LHCN-M2 (cell line): ENCODE results near the gene DDX31. TPM values are rescaled to one million over a fixed set of nuclear protein-coding genes. Genes with fewer than 3 reads are reported as not detected.
A peak's percentile ranks its signal among the peaks of the same experiment; 100 is the strongest.
"Not testable (repeated sequence)": the region's sequence is repeated elsewhere in the genome, so short reads cannot be mapped to it uniquely, and the experiment has no call there.

Source experiments
- DNase-seq: peaks from one replicate; pipeline ENCODE4 v3.0.0-alpha.2; 2012; ENCODE audit warnings: low read depth
- total RNA-seq: library from RNA; depleted of rRNA; stranded (reverse); fragments of >200 nt; gene quantifications from 2 replicates; pipeline ENCODE4 v1.2.3, GENCODE V29; 2014

Gene DDX31
- total RNA-seq, 1 experiment from 2014 or later = 21.0 TPM

DNA sequence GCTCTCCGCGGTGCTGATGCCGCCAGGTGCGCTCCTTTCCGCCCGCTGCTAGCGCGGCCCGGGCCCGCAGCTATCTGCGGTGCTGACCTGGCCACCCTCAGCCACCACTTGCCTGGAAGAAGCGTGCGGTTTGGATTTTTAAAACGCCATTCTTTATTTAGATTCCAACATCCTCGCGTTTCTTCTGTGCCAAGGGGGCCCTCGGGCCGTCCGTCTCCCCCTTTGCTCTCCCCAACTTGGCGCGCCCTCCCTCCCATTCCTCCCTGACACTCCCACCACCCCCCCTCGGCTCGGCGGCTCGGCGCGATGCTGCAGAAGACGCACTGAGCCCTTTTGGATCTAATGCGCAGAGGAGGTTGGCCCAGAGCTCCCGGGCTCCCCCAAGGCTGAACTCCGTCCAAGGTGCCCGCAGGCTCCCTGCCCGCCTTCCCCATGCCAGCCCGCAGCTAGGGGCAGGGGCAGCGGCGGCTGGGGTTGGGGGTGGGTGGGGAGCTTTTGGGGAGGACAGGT, 87.5 kb downstream of the DDX31 start, which contains the start of gene BARHL1:
BARHL1 (plus strand) TSS at position 331 of the 510 bp plus-strand sequence. CDS start 192 bp downstream, outside the sequence.
- no peak for DNase-seq

DNA sequence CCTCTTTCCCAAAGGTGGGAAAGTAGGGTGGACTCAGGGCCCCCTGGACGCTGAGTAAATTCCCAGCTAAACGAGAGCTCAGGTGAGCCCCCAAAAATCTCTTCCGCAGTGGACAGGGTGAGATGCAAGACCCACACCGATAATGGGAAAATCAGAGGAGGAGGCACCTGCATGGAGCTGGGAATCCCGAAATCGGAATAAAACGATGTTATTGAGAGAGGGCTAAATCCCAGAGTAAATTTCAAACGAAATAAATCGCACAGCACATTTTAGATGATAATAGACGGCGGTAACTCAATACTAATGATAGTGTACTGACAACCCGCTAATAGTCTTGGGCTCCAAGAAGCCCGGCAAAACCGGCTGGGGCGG, 90.4 kb downstream of the DDX31 start:
- DNase-seq = no peak

DNA sequence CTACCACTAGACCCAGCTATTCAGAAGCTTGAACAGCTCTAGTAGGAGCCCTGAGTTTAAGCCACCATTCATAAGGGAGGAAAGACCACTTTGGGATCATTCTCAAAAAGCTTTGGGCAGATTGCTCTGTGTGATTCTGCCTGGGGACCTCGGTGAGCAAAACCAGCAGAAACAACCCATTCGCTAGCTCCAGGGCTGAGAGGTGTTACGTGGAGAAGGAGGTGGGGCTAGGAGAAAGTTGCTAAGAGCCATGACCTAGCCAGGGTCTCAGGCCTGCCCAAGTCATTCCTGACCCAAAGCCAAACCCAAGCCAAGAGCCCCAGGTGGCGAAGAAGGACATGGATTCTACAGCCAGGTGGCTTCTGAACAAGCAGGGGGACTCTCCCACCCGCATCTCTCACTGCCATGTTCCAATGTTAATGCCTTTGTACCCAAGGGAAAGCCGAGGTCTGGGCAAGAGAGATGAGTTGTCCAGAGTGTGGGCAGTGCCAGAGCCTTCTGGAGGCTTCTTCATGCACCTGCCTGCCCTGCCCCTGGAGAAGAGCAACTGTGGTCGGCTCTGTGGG, 91.3 kb downstream of the DDX31 start:
- DNase-seq = no peak

DNA sequence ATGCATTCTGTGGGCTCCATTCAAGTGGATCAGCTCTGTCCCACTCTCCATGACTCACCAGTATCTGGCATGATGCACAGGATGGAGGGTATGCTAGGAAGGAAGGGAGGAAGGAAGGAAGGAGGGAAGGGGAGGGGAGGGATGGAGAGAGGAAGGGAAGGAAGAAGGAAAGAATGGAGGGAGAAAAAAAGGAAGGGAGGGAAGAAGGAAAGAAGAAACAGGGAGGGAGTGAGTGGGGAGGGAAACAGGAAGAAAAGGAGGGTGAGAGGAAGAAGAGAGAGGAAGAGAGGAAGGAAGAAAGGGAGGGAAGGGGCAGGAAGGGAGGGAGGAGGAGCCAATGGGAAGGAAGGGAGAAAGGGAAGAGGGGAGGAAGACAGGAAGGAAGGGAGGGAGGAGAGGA, 92.7 kb downstream of the DDX31 start:
- no peak for DNase-seq

DNA sequence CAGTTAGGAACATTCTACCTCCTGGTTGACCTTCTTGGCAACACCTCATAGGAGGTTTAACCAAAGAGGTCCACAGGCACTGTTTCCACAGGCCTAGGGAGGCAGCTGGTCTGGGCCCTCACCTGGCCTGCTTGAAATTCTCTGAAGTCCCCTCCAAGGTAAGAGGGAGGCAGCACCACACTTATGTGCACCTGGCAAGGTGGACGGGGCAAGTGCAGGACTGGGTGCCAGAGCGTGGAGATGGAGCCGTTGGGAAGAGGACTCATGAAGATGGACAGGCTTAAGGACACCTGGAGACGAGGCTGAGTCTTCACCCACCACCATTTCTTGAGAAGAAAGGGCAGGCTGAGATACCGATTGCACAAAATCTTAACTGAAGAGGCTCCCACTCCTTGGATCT, 94.0 kb downstream of the DDX31 start:
- no peak for DNase-seq

DNA sequence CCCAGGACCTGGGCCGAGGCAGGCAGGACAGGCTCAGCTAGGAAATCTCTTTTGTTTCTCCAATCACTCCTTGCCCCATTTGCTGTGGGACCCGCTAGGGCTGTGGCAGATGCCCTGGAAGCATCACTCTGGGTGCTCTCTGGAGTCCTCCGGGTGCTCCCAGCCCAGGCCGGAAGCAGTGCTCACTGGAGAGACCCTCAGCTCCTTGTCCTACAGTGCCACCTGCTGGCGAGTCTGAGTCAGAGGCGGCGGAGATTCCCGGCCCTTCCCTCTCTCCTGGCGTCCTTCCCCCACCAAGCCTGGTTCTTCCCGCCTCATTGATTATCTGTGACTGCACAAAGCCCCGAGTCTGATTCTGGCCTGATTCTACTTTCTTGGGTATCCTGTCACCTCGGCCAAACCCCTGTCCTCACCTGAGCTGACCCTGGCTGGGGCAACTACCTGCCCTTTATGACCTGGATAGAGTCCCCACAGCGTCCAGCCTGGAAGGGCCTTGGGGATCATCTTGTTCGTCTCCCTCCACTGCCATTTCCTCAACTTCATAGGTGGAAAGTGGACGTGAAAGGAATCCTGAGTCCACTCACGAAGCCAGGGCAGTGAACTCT, 94.7 kb downstream of the DDX31 start:
- peak; percentile 56 for DNase-seq

DNA sequence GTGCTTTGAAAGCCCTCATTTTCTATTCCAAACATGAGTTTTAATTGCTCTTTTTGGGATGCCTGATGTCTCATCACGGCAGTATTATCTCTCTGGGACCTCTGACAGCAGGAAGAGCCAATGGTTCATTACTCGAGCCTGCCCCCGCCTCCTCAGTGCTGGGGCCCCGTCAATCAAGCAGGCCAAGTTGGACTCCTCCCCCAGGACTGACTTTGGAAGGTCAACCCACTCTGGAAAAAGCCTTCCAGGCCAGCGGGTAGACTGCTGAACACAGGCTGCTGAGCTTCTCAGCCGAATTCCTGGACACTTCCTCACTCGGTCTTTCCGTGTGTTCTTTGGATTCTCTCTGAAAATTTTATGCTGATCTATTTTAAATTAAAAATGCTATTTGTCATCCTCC, 96.9 kb downstream of the DDX31 start:
- peak; percentile 19 for DNase-seq

DNA sequence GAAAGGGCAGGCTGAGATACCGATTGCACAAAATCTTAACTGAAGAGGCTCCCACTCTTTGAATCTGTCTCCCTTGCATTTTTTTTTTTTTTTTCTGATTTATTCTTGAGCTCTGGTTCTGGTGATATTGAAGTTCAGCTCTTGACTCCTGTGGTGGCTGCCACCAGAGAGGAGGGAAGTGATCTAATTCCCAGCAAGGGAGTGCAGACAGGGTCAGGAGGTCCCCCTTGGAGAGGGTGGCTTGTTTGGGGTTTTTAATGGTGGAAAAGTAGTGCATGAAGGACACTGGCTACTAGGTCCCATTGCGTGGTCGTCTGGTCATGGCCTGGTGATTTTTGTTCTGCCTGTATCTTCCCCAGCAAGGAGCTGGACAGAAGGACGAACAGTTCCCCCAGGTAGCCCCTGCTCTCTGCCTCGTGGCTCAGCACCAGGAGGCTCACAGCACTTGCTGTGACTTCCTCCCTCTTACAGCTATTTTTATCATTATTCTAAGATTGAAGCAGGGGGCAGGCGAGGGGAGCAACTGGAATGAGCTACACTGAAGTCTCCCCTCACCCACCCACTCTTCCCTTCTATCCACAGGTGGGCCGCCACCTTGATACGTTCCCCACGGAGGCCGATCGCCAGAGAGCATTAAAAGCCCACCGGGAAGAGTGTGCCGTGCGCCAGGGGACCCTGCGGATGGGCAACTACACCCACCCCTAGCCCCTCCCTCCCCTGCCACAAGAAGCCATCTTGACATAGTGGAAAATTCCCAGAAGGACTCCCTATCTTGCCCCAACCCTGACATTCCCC, 97.8 kb downstream of the DDX31 start:
- DNase-seq = no peak

DNA sequence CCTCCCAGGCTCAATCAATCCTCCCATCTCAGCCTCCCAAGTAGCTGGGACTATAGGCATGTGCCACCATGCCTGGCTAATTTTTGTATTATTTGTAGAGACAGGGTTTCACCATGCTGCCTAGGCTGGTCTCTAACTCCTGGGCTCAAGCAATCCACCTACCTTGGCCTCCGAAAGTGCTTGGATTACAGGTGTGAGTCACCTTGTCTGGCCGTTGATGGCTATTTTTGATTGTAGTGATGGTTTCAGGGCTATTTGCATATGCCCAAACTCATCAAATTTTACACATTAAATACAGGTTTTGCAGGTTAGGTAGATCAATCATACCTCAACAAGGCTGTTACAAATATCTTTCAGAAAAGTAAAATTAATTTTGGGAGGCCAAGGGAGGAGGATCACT, 101.0 kb downstream of the DDX31 start:
- DNase-seq = not testable (repeated sequence)

DNA sequence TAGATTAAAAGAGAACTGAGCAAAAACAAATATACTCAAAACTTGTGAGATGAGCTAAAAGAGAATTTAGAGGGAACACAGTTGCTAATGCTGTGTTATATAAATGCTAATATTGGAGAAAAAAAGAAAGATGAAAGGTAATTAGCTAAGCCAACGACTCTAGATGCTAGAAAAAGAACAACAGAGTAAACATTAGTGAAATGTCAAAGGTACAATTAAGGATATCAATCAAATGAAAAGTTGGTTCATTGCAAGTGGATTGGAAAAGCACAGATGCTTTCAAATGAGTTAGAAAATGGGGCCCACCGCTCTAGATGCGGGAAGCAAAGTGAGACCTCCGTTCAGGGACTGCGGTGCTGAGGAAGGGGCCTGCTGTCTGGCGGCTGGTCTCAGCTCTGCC, 105.3 kb downstream of the DDX31 start:
- no peak for DNase-seq

DNA sequence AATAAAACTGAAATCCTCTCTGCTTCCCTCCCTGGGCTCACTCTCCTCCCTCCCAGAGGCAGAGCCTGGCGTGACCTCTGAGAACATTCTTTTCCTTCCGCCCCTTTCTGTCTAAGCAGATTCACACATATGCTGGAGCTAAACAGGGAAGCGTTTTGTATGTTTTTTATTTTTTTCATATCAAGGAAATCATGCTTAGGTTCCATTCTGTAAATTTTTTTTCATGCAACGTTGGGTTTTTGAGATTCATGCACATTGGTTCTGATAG, 107.5 kb downstream of the DDX31 start:
- DNase-seq = no peak

DNA sequence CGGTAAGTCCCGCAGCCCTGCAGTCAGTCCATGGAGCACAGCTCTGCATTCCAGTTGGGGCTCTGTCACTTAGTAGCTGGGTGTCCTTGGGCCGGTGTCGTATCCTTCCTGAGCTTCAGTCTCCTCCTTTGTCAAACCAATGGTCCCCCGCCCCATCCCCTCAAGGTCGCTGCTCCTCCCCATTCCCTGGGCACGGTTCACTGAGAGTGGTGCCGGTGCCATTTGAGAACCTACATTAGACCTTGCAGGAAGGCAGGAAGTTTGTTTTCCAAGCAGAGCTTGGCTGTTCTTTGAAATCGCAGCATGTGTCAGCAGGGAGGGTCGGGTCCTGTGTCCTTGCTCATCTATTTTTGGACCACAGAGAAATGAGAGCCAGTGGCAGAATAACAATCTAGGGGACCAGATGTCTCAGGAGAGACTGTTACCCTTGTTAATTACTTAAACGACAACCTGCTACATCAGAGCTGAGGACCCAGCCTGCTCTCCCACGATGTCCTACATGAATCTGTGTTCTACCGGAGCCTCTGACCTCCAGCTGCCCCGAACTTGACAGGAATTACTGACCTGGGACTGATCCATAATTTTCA, 109.1 kb downstream of the DDX31 start:
- no peak for DNase-seq

DNA sequence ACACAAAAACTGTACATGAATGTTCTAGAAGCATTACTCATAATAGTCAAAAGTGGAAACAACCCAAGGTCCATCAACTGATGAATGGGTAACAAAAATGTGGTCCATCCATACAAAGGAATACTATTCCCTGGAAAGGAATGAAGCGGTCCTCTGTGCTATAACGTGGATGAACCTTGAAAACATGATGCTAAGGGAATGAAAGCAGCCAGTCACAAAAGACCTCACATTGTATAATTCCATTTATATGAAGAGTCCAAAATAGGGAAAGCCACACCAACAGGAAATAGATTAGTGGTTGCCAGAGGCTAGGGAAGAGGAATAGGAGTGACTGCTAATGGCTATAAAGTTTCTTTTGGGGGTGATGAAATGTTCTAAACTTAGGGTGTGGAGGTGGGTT, 110.1 kb downstream of the DDX31 start:
- DNase-seq = no peak

DNA sequence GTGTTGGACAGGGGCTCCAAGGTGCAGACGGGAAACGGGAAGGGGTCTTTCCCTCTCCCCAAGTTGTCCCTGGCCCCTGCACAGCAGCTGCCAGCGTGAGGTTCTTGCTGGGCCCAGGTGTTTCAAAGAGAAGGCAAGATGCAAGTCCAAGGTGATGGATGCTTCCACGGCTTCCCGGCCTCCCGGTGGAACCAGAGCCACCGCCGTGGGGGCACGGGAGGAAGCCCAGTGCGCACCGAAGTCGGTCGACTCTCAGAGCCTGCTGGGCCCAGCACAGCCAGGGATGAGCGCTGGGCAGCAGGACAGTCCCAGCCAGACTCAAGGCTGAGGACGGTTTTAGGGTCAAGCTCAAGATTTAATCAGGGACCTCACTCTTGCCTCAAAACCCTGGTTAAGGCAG, 112.6 kb downstream of the DDX31 start:
- DNase-seq = no peak

DNA sequence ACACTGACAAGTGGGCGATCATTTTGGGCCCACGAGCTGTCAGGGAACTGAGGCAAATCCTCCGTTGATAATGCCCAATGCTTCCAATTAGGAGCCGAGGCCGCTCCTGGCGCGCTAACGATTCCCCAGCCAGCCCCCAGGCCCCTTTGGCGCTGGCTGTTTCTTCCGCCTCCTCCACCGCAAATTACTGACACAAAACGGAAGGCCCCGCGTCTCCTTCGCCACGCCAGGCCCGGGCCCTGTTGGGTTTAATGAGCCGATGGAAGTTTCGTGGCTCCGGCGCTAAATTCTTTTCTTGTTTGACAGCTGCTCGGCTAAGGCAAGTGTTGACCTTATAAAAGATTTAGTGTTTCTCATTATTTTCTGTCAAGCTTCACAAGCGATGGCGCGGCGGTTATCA, 113.1 kb downstream of the DDX31 start:
- no peak for DNase-seq

DNA sequence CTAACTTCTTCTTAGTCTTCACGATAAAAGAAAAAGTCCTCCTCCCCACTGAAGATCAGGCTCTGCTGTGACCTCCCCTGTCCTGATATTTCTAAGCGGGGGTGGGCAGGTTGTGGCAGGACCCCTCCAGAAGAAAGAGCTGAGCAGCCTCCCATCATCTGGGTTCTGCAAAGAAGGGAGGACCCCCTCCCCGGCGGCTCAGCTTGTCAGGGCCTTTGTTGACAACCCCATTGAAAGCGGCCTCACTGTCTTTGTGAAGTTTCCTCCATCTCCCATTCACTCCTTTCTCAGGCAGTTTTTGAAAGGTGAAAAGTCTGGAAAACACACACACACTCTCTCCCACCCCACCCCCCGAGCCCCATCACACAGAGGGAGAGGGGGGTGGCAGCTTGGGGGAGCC, 113.5 kb downstream of the DDX31 start:
- DNase-seq = no peak

DNA sequence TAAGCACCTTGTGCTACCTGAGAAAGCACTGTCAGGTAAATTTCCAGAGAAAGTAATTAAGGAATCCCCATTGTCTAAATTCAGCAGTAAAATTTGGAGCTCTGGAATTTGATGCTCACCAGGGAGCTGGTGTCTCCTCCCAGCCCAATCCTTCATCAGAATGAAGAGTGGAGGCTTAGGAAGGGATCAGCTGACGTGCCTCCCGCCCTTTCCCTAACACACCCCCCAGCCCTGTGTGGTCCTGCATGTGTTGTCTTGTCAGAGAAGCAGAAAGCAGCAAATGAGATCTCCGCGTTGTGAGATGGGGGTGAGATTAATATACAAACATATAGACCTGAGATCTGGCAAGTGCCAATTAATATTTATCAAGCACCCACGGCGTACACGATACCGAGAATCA, 114.3 kb downstream of the DDX31 start:
- DNase-seq = no peak

DNA sequence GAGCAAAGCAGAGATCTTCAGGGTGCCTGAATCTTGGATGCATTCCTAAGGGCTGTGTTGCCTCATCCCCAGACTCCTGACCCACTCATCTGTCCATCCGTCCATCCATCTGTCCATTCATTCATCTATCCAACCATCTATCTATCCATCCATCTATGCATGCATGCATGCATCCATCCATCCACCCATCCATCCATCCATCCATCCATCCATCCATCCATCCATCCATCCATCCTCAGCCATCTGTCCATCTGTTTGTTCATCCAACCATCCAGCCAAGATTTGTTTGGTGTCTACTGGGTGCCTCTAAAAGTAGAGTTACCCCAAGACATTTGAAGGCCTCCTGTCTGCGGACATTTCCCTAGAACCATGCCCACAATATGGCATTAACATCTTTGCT, 115.0 kb downstream of the DDX31 start:
- no peak for DNase-seq

DNA sequence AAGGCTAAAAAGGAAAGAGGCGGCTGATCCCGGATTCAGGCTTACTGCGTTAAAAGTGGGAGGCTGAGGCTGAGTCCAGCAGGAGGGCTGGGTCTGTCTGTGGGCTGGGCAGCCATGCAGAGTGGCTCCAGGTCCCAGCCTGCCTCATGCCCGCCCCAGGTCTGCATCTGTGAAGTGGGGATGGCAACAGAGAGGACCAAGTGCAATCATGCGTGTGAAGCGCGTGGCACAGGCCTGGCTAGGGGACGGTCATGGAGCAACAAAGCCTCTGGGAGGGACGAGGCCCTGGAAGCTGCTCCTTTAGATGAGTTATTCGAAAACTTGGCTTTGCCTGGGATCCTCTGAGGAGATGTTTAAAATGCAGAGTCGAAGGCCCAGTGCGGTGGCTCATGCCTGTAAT, 117.7 kb downstream of the DDX31 start:
- DNase-seq = no peak

DNA sequence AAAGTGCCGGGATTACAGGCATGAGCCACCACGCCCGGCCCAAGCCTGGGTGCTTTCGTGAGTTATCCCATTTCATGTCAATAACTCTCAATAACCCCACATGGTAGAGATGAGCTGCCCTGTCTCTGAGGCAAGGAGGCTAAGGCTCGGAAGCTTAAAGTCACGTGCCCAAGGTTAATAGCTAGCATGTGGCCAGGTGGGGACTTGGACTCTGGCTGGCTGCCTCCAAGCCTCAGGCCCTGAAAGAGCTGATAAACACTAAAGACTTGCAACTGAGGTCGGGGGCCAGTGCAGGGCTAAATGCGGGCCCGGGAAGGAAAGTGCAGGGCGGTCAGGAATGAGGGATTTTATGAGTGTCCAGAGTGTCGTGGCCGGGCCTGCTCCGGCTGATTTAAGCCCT, 118.2 kb downstream of the DDX31 start:
- DNase-seq = no peak

DNA sequence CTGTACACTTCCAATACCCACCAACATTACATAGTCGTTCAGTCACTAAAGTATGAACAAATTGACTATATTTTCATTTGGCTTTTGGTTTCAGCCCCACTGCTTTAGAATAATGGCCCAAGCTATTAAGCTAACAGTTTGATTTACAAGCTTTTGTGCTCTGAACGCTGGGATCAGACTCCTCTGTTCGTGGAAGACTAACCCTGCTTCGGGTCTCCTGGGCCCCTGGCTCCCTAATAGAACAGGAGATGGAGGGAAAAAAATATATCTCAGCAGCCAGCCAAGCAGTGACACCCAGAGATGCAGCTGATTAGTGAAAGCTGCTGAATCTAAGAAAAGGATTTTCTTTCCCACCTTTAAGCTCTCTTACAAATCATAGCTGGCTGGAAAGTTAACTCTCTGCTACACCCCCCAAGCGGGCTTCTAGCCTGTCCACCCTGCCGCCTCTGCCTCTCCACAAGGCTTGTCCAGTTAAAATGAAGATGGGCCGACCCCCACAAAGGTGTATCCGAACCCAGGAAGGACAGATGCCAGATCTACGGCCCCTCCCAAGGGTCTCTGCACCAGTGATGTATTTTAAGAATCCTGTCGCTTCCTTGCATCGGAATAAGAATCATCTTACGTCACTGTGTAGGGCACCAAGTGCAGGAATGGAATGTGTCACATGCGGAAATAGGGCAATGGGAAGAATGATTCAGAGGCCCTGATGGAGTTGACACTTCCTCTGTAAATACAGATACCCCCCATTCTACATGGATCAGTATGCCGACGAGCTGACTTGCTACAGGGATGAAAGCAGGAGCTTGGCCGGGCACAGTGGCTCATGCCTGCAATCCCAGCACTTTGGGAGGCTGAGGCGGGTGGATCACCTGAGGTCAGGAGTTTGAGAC, 120.8 kb downstream of the DDX31 start:
- DNase-seq = no peak
